HG03469 (cell line): ENCODE data around the gene LMX1B.

Experiments used
- ATAC-seq: cut with Tn5 transposase; IDR thresholded peaks from one replicate; pipeline ENCODE4 v1.9.1; 2021; ENCODE audit warnings: mild to moderate bottlenecking, moderate library complexity, moderate number of reproducible peaks; ENCODE audit not compliant: unreplicated experiment

The LMX1B gene

GRCh38 chr9:126617003-126617822 lies 3.5 kb downstream of the LMX1B start:
- ATAC-seq, result no peak

- no peak for ATAC-seq
These were observed 4.1 kb downstream of the LMX1B start for GRCh38 chr9:126617823-126618165.

GRCh38 chr9:126618190-126618584 lies 4.5 kb downstream of the LMX1B start:
- no peak for ATAC-seq

- no peak for ATAC-seq
These were observed 5.0 kb downstream of the LMX1B start for GRCh38 chr9:126618585-126619360.

GRCh38 chr9:126619361-126620135 lies 5.8 kb downstream of the LMX1B start:
- no peak for ATAC-seq

GRCh38 chr9:126620478-126620877 lies 6.8 kb downstream of the LMX1B start:
- ATAC-seq, result no peak

GRCh38 chr9:126621061-126621918 lies 7.6 kb downstream of the LMX1B start:
- no peak for ATAC-seq

GRCh38 chr9:126621919-126622735 lies 8.4 kb downstream of the LMX1B start:
- no peak for ATAC-seq

- ATAC-seq, result no peak
These were observed 9.6 kb downstream of the LMX1B start for GRCh38 chr9:126623314-126623666.

GRCh38 chr9:126623667-126624478 lies 10.1 kb downstream of the LMX1B start:
- no peak for ATAC-seq

- ATAC-seq, result no peak
These were observed 10.7 kb downstream of the LMX1B start for GRCh38 chr9:126624479-126624826.

GRCh38 chr9:126624912-126625311 lies 11.2 kb downstream of the LMX1B start:
- ATAC-seq, result no peak

- ATAC-seq, result no peak
These were observed 11.8 kb downstream of the LMX1B start for GRCh38 chr9:126625329-126626126.

GRCh38 chr9:126626127-126626925 lies 12.6 kb downstream of the LMX1B start:
- ATAC-seq, result no peak

- no peak for ATAC-seq
These were observed 13.2 kb downstream of the LMX1B start for GRCh38 chr9:126626926-126627233.

GRCh38 chr9:126628146-126628545 lies 14.4 kb downstream of the LMX1B start:
- no peak for ATAC-seq

GRCh38 chr9:126628969-126629674 lies 15.4 kb downstream of the LMX1B start:
- no peak for ATAC-seq
